ENCODE measurements around the gene CALN1. TPM values are rescaled to one million over a fixed set of nuclear protein-coding genes. Genes with fewer than 3 reads are reported as not detected.

The CALN1 gene
- total and polyA plus RNA-seq, 2 experiments from 2014 or later = 7.6 to 14.5 TPM

DNA sequence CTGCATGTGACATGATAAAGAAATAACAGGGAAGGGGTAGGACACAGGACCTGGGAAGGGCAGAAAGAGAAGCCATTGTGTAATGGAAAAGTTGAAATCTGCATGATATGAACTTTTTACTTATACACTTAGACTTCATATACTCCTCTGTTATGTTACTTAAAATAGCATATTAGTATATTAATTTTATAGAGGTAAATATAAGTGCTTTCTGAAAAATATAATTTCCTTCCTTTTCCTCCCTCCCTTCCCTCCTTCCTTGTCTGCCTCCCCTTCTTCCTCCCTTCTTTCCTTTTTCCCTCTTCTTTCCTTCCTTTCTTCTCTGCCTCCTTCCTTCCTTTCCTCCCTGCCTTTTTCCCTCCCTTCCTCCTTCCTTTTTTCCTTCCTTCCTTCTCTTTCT is 363.7 kb downstream of the CALN1 start:
- Histone ChIP-seq H3K36me3 (ENCODE audit: insufficient read depth) (no peaks in the 10 kb centered on the region), H3K9me2 (ENCODE audit: insufficient read depth) (no peaks in the 10 kb centered on the region), H3K4me3 (no peak overlapping the region), H2AFZ (no peak overlapping the region), H3K4me1 (ENCODE audit: insufficient read depth) (no peaks in the 10 kb centered on the region), H3K27me3 (ENCODE audit: insufficient read depth) (no peaks in the 10 kb centered on the region), H3K4me2 (no peak overlapping the region), H3K79me2 (replicated peaks; ENCODE audit: insufficient read depth) (no peaks in the 10 kb centered on the region), H3K27ac (ENCODE audit: low read depth) (no peak overlapping the region), H3F3A (replicated peaks; ENCODE audit: low read depth) (no peaks in the 10 kb centered on the region), H4K20me1 (replicated peaks; ENCODE audit: insufficient read depth) (peaks cover 2% of the 10 kb centered on the region; the same call in 1 of the 2 replicates)
- no peaks in the 10 kb centered on the region for H3K9me3 Mint-ChIP-seq
- peaks cover 7% of the 10 kb centered on the region; the same call in 2 of the 3 replicates for H3K36me3 Mint-ChIP-seq (ENCODE audit: low read depth)
- DNase-seq (ENCODE audit: low spot score) (no peak), ATAC-seq (no peak)
- H3K4me1 Mint-ChIP-seq = no peaks in the 10 kb centered on the region; the same call in 2 of the 3 replicates
- no peak overlapping the region for H3K4me3 Mint-ChIP-seq
- TF ChIP-seq NANOG (IDR thresholded peaks at IDR 0.05; ENCODE audit: borderline replicate concordance) (no peak), JUNB (IDR thresholded peaks at IDR 0.05; ENCODE audit: unreplicated experiment) (no peak), CREB1 (CRISPR knock-in tag; IDR thresholded peaks at IDR 0.05; ENCODE audit: low read depth) (no peak), ZNF114 (CRISPR knock-in tag; IDR thresholded peaks at IDR 0.05) (no peak), ETS1 (IDR thresholded peaks at IDR 0.05) (no peak), CTCF (conservative IDR thresholded peaks at IDR 0.05; ENCODE audit: low read depth in 2 of 2) (no peak), STAT1 (IDR thresholded peaks at IDR 0.05; ENCODE audit: unreplicated experiment) (no peak), ZNF331 (CRISPR knock-in tag; IDR thresholded peaks at IDR 0.05; ENCODE audit: low read depth) (no peak), EZH2 (IDR thresholded peaks at IDR 0.05; ENCODE audit: low read depth, unreplicated experiment) (no peak), EZH2phosphoT487 (IDR thresholded peaks at IDR 0.05; ENCODE audit: unreplicated experiment) (no peak), POLR2AphosphoS5 (IDR thresholded peaks at IDR 0.05; ENCODE audit: low read depth) (no peak)
- TF ChIP-seq, protein P1, sequence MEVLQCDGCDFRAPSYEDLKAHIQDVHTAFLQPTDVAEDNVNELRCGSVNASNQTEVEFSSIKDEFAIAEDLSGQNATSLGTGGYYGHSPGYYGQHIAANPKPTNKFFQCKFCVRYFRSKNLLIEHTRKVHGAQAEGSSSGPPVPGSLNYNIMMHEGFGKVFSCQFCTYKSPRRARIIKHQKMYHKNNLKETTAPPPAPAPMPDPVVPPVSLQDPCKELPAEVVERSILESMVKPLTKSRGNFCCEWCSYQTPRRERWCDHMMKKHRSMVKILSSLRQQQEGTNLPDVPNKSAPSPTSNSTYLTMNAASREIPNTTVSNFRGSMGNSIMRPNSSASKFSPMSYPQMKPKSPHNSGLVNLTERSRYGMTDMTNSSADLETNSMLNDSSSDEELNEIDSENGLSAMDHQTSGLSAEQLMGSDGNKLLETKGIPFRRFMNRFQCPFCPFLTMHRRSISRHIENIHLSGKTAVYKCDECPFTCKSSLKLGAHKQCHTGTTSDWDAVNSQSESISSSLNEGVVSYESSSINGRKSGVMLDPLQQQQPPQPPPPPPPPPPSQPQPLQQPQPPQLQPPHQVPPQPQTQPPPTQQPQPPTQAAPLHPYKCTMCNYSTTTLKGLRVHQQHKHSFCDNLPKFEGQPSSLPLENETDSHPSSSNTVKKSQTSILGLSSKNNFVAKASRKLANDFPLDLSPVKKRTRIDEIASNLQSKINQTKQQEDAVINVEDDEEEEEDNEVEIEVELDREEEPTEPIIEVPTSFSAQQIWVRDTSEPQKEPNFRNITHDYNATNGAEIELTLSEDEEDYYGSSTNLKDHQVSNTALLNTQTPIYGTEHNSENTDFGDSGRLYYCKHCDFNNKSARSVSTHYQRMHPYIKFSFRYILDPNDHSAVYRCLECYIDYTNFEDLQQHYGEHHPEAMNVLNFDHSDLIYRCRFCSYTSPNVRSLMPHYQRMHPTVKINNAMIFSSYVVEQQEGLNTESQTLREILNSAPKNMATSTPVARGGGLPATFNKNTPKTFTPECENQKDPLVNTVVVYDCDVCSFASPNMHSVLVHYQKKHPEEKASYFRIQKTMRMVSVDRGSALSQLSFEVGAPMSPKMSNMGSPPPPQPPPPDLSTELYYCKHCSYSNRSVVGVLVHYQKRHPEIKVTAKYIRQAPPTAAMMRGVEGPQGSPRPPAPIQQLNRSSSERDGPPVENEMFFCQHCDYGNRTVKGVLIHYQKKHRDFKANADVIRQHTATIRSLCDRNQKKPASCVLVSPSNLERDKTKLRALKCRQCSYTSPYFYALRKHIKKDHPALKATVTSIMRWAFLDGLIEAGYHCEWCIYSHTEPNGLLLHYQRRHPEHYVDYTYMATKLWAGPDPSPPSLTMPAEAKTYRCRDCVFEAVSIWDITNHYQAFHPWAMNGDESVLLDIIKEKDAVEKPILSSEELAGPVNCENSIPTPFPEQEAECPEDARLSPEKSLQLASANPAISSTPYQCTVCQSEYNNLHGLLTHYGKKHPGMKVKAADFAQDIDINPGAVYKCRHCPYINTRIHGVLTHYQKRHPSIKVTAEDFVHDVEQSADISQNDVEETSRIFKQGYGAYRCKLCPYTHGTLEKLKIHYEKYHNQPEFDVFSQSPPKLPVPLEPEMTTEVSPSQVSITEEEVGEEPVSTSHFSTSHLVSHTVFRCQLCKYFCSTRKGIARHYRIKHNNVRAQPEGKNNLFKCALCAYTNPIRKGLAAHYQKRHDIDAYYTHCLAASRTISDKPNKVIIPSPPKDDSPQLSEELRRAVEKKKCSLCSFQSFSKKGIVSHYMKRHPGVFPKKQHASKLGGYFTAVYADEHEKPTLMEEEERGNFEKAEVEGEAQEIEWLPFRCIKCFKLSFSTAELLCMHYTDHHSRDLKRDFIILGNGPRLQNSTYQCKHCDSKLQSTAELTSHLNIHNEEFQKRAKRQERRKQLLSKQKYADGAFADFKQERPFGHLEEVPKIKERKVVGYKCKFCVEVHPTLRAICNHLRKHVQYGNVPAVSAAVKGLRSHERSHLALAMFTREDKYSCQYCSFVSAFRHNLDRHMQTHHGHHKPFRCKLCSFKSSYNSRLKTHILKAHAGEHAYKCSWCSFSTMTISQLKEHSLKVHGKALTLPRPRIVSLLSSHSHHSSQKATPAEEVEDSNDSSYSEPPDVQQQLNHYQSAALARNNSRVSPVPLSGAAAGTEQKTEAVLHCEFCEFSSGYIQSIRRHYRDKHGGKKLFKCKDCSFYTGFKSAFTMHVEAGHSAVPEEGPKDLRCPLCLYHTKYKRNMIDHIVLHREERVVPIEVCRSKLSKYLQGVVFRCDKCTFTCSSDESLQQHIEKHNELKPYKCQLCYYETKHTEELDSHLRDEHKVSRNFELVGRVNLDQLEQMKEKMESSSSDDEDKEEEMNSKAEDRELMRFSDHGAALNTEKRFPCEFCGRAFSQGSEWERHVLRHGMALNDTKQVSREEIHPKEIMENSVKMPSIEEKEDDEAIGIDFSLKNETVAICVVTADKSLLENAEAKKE (CRISPR knock-in tag; IDR thresholded peaks at IDR 0.05) = no peak
- TF ChIP-seq, protein P2, sequence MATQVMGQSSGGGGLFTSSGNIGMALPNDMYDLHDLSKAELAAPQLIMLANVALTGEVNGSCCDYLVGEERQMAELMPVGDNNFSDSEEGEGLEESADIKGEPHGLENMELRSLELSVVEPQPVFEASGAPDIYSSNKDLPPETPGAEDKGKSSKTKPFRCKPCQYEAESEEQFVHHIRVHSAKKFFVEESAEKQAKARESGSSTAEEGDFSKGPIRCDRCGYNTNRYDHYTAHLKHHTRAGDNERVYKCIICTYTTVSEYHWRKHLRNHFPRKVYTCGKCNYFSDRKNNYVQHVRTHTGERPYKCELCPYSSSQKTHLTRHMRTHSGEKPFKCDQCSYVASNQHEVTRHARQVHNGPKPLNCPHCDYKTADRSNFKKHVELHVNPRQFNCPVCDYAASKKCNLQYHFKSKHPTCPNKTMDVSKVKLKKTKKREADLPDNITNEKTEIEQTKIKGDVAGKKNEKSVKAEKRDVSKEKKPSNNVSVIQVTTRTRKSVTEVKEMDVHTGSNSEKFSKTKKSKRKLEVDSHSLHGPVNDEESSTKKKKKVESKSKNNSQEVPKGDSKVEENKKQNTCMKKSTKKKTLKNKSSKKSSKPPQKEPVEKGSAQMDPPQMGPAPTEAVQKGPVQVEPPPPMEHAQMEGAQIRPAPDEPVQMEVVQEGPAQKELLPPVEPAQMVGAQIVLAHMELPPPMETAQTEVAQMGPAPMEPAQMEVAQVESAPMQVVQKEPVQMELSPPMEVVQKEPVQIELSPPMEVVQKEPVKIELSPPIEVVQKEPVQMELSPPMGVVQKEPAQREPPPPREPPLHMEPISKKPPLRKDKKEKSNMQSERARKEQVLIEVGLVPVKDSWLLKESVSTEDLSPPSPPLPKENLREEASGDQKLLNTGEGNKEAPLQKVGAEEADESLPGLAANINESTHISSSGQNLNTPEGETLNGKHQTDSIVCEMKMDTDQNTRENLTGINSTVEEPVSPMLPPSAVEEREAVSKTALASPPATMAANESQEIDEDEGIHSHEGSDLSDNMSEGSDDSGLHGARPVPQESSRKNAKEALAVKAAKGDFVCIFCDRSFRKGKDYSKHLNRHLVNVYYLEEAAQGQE (IDR thresholded peaks at IDR 0.05; ENCODE audit: unreplicated experiment) = no peak
- H3K27ac Mint-ChIP-seq = no peak overlapping the region
- peaks cover 3% of the 10 kb centered on the region for H3K27me3 Mint-ChIP-seq (ENCODE audit: insufficient read depth, low read depth, poor library complexity)

Data from GM23338 (cell line).